ENCODE data around the gene BROX.

DNA sequence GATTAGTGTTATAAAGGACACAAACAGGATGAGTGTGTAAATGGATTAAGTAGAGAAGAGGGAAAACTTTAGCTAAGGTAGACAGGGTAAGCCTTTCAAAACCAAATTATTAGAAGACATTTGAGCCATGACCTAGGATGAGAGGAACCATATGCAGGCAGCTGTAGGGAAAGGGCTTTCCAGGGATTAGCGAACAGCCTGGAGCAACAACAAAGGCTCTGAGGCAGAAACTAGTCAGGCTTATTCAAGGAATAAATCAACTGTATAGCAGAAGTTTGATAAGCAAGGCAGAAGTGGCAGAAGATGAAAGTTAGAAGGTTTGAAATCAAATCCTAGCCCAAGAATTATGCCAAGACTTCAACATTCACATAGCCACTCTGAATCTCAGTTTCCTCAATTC lies 21.3 kb upstream of the BROX start:
- TF ChIP-seq, protein P1, sequence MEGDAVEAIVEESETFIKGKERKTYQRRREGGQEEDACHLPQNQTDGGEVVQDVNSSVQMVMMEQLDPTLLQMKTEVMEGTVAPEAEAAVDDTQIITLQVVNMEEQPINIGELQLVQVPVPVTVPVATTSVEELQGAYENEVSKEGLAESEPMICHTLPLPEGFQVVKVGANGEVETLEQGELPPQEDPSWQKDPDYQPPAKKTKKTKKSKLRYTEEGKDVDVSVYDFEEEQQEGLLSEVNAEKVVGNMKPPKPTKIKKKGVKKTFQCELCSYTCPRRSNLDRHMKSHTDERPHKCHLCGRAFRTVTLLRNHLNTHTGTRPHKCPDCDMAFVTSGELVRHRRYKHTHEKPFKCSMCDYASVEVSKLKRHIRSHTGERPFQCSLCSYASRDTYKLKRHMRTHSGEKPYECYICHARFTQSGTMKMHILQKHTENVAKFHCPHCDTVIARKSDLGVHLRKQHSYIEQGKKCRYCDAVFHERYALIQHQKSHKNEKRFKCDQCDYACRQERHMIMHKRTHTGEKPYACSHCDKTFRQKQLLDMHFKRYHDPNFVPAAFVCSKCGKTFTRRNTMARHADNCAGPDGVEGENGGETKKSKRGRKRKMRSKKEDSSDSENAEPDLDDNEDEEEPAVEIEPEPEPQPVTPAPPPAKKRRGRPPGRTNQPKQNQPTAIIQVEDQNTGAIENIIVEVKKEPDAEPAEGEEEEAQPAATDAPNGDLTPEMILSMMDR (IDR thresholded peaks at IDR 0.05; ENCODE audit: extremely low read depth in 1 of 2, insufficient read depth in 1 of 2, low read depth in 1 of 2, low read length in 2 of 2) = no peak
- TF ChIP-seq POLR2A (IDR thresholded peaks at IDR 0.05; ENCODE audit: low read depth, low read length) (no peak), EZH2 (IDR thresholded peaks at IDR 0.05; ENCODE audit: borderline replicate concordance, low read depth, low read length, severe bottlenecking) (no peak), GATA2 (IDR thresholded peaks at IDR 0.05; ENCODE audit: insufficient read depth, insufficient read length, low read depth, low read length) (no peak)

All from endothelial cell of umbilical vein (primary cell).